ENCODE measurements around the gene TCF7.

Gene TCF7

DNA sequence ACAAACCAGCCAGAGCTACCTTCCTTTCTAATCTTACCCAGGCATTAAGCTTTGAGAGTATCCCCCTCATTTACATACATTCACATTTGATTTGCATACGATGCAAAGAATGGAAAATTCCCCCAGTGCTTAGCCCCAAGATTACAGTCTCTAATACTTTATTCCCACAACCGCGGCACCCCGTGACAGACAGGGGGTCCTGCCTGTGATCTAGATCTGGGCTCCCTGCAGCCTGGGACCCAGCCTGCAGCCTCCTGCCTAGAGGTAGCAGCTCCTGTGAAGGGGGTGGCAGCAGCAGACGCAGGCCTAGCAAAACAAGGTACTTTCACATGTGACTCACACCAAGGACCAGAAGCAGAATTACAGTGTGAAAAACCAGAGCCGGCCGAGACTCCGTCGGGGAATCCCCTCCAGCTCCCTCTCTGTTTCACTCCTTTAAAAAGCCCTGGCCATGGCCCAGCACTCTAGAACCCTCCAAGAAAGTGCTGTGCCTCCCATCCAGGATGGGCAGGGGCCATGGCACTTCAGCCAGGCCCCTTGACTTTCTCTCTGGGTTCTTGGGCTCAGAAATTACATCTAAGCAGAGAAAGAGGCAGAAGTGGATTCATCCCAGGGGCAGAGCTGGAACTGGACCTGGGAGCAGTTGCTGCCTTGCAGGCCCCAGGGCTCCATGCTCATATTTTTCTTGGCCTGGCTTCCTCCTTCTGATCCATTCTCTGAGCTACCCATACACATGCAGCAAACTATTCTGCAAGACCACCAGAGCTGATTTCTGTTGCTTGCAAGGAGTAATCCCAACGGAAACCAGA, 14.0 kb upstream of the TCF7 start:
- POLR2A ChIA-PET = interaction anchor here (0.6 to 1.6 kb wide), 11 partner anchors 11 to 111 kb away, joined by 3 to 9 read pairs (median 4); partner anchors contain the start of genes SKP1 and TCF7
- CTCF ChIA-PET = interaction anchor here (0.7 to 5.7 kb wide), 14 partner anchors 10 to 996 kb away, joined by 3 to 38 read pairs (median 5); no protein-coding TSS in a partner anchor
- no peak for TF ChIP-seq CTCF (IDR thresholded peaks at IDR 0.05; ENCODE audit: control extremely low read depth, extremely low read depth, low read depth, missing control alignments)
- peak; percentile 89 for DNase-seq (ENCODE audit: extremely low spot score)

DNA sequence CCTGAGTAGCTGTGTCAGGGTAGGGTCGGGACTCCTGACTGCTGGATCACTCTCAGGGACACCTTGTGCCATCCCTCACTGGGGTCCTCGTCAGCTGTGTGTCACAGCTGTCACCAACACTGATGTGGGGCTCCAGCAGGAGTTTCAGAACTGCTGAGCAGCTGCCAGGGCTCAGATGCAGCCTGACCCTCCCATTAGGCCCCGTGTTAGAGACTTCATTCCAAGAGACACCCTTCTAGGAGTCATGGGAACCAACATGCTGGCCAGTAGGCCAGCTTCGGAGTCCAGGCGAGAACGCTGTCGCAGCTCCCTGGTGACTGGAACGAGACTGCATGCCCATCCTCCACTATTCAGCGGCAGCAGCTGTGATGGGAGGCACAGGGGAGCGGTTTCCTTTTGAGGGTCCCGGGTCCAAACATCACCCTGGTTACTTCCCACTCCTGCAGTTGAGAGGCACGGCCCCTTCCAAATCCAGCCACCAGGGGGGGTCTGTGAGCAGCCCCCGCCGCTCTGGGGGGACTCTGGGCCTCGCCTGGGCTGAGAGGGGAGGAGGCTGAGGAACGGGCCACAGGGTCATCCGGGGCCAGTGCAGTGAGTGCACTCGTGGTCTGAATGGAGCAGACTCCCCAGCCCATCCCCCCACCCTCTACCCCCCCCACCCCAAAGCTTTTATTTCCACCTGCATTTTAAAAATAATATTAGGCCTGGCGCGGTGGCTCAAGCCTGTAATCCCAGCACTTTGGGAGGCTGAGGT, 12.6 kb upstream of the TCF7 start:
- ChIA-PET CTCF (interaction anchor here (0.6 to 5.7 kb wide), 15 partner anchors 11 to 998 kb away, joined by 3 to 38 read pairs (median 5); no protein-coding TSS in a partner anchor), POLR2A (interaction anchor here (0.5 to 0.6 kb wide), 2 partner anchors 52 to 64 kb away, joined by 3 read pairs; no protein-coding TSS in a partner anchor)
- peak; percentile 78 for DNase-seq (ENCODE audit: extremely low spot score)
- peak; percentile 77 for TF ChIP-seq CTCF (IDR thresholded peaks at IDR 0.05; ENCODE audit: control extremely low read depth, extremely low read depth, low read depth, missing control alignments)

GRCh38 chr5:134103397-134103796, 11.1 kb upstream of the TCF7 start:
- TF ChIP-seq CTCF (IDR thresholded peaks at IDR 0.05; ENCODE audit: control extremely low read depth, extremely low read depth, low read depth, missing control alignments) = no peak
- CTCF ChIA-PET = interaction anchor here (4.2 to 5.7 kb wide), 3 partner anchors 13 to 70 kb away, joined by 31 to 38 read pairs (median 35); no protein-coding TSS in a partner anchor
- no peak for DNase-seq (ENCODE audit: extremely low spot score)
- POLR2A ChIA-PET = no interaction called here

DNA sequence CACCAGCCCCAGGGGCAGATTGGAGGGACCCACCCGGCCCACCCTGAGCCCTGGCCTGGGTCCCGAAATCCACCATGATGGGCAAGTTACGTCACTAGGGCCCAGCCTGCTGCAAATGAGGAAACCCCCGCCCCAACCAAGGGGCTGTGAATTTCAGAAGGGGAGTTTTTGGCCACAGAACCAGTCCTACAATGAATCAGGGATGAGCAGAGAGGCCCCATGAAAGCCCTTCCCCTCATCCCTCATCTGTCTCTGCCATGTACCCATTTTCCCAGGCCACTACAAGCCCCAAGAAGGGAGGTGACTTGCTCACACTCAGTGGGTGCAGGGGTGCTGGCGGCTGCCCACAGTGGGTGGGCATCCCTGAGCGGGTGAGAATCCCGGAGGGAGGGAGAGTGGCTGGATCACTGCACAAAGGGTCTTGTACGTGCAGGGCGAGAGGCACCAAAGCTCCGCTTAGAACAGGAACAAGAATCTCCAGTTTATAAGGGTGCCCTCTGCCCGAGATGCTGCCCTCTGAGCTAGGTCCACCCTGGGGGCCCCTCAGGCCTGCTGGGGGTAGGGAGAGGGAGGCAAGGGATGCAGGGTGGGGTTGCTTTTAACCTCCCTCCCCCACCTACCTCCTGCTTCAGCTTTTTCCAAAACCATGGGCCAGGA, 10.4 kb upstream of the TCF7 start:
- ChIA-PET CTCF (interaction anchor here (0.9 to 5.3 kb wide), 4 partner anchors 14 to 124 kb away, joined by 3 to 38 read pairs (median 18); no protein-coding TSS in a partner anchor), POLR2A (interaction anchor here (0.5 to 1.0 kb wide), 2 partner anchors 9 to 10 kb away, joined by 4 to 9 read pairs; partner anchors contain the start of gene TCF7)
- no peak for TF ChIP-seq CTCF (IDR thresholded peaks at IDR 0.05; ENCODE audit: control extremely low read depth, extremely low read depth, low read depth, missing control alignments)
- DNase-seq (ENCODE audit: extremely low spot score) = peak; percentile 48

DNA sequence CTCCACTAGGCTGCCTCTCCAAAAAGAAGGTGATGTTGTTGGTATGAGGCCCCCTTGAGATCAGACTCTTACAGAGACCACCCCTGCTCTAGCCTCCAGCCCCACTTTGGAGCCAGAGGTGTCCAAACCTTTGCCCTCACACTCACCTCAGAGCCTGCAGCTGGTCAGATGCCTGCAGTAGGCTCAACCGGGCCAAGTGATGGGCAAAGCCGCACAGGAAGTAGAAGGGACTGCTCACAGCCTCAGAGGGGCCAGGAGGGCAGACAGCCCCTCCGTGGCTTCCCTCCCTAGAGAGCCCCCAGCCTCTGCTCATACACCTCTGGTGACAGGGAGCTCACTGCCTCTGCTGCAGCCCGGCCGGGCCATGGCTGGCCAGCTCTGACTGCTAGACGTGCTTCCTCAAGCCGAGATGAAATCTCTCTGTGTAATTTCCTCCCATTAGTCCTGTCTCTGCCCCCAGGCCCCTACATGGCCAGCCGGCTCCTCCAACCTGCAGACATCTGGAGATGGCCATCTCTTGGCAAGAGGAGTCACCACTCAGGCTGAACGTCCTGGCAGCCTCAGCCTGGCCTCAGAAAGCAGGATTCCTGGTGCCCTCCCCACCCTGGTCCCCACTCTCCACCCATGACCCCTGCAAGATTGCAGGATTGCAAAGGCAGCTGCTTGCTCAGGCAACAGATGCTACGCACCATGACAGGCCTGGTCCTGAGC, 7.3 kb upstream of the TCF7 start:
- ChIA-PET CTCF (interaction anchor here (1.2 kb wide), 1 partner anchor 104 kb away, joined by 3 read pairs; no protein-coding TSS in a partner anchor), POLR2A (no interaction called here)
- DNase-seq (ENCODE audit: extremely low spot score) = no peak
- TF ChIP-seq CTCF (IDR thresholded peaks at IDR 0.05; ENCODE audit: control extremely low read depth, extremely low read depth, low read depth, missing control alignments) = no peak
